ENCODE measurements around the gene CNPY2.

DNA sequence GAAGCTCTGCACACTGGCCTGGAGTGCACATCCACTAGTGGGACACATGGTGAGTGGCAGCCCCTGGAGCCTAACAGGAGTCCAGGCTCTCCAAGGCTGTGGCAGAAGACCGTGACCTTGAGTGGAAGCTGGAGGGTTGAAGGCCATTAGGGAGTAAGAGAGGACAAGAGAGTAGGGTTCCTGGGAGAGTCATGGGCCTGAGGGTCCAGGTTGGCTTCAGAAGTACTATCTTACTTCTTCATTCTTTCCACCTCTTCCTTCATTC, 23.3 kb upstream of the CNPY2 start:
- TF ChIP-seq SP1 (IDR thresholded peaks at IDR 0.05) (no peak), LEF1 (IDR thresholded peaks at IDR 0.05; ENCODE audit: borderline replicate concordance) (no peak), ELF4 (IDR thresholded peaks at IDR 0.05) (no peak), TARDBP (IDR thresholded peaks at IDR 0.05) (no peak), FOXM1 (IDR thresholded peaks at IDR 0.05; ENCODE audit: borderline replicate concordance) (no peak), SUZ12 (IDR thresholded peaks at IDR 0.05) (no peak), HDGF (IDR thresholded peaks at IDR 0.05; ENCODE audit: borderline replicate concordance) (no peak), FOXK2 (IDR thresholded peaks at IDR 0.05) (no peak), CTBP1 (IDR thresholded peaks at IDR 0.05; ENCODE audit: borderline replicate concordance) (no peak), BHLHE40 (IDR thresholded peaks at IDR 0.05; ENCODE audit: borderline replicate concordance) (no peak), ZNF384 (IDR thresholded peaks at IDR 0.05) (no peak)

Measured in HEK293T (cell line).